Non-pigmented ciliary epithelial cell (primary cell): ENCODE measurements around the gene SYS1.

Experiments used
- DNase-seq: peaks from one replicate; pipeline ENCODE4 v3.0.0-alpha.2; 2010; ENCODE audit warnings: low read depth

SYS1 gene

GRCh38 chr20:45391559-45391958, 28.6 kb downstream of the SYS1 start:
- no peak for DNase-seq

GRCh38 chr20:45392733-45393132, 29.8 kb downstream of the SYS1 start:
- DNase-seq = no peak

GRCh38 chr20:45394221-45395113, 31.5 kb downstream of the SYS1 start:
- DNase-seq = no peak

GRCh38 chr20:45395114-45395415, 32.1 kb downstream of the SYS1 start:
- DNase-seq = no peak

GRCh38 chr20:45399018-45399417, 36.1 kb downstream of the SYS1 start:
- DNase-seq = no peak

GRCh38 chr20:45400346-45401031, 37.5 kb downstream of the SYS1 start:
- DNase-seq = no peak

- DNase-seq = no peak
These were observed 40.0 kb downstream of the SYS1 start for GRCh38 chr20:45402946-45403345.

GRCh38 chr20:45404438-45404837, 41.5 kb downstream of the SYS1 start:
- no peak for DNase-seq

- DNase-seq = no peak
These were observed 42.8 kb downstream of the SYS1 start for GRCh38 chr20:45405571-45406259.

- no peak for DNase-seq
These were observed 43.5 kb downstream of the SYS1 start for GRCh38 chr20:45406260-45407066.

GRCh38 chr20:45407067-45407745, 44.2 kb downstream of the SYS1 start:
- DNase-seq = no peak

GRCh38 chr20:45407783-45408645, 45.1 kb downstream of the SYS1 start, which contains the start of gene DBNDD2:
DBNDD2 (plus strand) TSS chr20:45408289; CDS start chr20:45408468, 179 bp downstream.
- DNase-seq = no peak

- no peak for DNase-seq
These were observed 45.8 kb downstream of the SYS1 start for GRCh38 chr20:45408646-45409213.

GRCh38 chr20:45409521-45410272, 46.7 kb downstream of the SYS1 start:
- no peak for DNase-seq

- no peak for DNase-seq
These were observed 47.9 kb downstream of the SYS1 start for GRCh38 chr20:45410887-45411286.

GRCh38 chr20:45412653-45413052, 49.7 kb downstream of the SYS1 start:
- DNase-seq = no peak

- no peak for DNase-seq
These were observed 50.5 kb downstream of the SYS1 start for GRCh38 chr20:45413479-45413878.

GRCh38 chr20:45415822-45416637, 53.1 kb downstream of the SYS1 start, which contains the start of gene PIGT:
PIGT (plus strand) TSS chr20:45416141; CDS start chr20:45416157, 16 bp downstream.
- DNase-seq = no peak
